Measurements from ENCODE around the gene XRCC3. TPM values are rescaled to one million over a fixed set of nuclear protein-coding genes. Genes with fewer than 3 reads are reported as not detected.
"Not testable (repeated sequence)": the region's sequence is repeated elsewhere in the genome, so short reads cannot be mapped to it uniquely, and the experiment has no call there.

XRCC3 gene
- total RNA-seq, 1 donor, result 11.7 TPM

DNA sequence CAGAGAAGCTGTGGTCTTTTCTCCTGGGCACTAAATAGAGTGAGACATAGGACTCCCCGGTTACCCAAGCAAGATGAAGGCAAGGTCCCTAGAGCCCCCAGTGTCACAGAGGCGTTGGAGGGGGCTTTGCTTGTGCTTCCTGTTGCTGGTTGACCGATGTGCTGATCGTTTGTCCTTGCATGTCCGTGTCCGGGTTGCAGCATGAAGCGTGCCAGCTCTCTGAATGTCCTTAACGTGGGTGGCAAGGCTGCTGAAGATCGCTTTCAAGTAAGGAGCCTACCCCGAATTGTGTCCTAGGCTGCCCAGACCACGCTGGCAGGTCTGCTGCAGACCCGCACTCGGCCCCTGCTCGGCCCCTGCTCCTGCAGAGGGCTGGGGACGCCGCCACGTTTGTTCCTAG is 23.1 kb downstream of the XRCC3 start:
- TF ChIP-seq, protein P1, sequence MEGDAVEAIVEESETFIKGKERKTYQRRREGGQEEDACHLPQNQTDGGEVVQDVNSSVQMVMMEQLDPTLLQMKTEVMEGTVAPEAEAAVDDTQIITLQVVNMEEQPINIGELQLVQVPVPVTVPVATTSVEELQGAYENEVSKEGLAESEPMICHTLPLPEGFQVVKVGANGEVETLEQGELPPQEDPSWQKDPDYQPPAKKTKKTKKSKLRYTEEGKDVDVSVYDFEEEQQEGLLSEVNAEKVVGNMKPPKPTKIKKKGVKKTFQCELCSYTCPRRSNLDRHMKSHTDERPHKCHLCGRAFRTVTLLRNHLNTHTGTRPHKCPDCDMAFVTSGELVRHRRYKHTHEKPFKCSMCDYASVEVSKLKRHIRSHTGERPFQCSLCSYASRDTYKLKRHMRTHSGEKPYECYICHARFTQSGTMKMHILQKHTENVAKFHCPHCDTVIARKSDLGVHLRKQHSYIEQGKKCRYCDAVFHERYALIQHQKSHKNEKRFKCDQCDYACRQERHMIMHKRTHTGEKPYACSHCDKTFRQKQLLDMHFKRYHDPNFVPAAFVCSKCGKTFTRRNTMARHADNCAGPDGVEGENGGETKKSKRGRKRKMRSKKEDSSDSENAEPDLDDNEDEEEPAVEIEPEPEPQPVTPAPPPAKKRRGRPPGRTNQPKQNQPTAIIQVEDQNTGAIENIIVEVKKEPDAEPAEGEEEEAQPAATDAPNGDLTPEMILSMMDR (IDR thresholded peaks at IDR 0.05; ENCODE audit: insufficient read depth, low read depth, low read length), result no peak
- DNase-seq (ENCODE audit: low read depth), result no peak
- no peak overlapping the region for H3K4me3 ChIP-seq (ENCODE audit: low read depth, low read length)

DNA sequence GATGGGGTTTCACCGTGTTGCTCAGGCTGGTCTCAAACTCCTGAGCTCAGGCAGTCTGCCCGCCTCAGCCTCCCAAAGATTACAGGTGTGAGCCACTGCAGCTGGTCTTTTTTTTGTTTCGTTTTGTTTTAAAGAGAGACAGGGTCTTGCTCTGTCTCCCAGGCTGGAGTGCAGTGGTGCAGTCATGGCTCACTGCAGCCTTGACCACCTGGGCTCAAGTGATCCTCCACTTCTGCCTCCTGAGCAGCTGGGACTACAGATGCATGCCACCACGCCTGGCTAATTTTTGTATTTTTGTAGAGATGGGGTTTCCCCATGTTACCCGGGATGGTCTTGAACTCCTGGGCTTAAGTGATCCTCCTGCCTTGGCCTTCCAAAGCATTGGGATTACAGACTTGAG is 23.6 kb downstream of the XRCC3 start:
- DNase-seq (ENCODE audit: low read depth); H3K4me3 ChIP-seq (ENCODE audit: low read depth, low read length): not testable (repeated sequence)

DNA sequence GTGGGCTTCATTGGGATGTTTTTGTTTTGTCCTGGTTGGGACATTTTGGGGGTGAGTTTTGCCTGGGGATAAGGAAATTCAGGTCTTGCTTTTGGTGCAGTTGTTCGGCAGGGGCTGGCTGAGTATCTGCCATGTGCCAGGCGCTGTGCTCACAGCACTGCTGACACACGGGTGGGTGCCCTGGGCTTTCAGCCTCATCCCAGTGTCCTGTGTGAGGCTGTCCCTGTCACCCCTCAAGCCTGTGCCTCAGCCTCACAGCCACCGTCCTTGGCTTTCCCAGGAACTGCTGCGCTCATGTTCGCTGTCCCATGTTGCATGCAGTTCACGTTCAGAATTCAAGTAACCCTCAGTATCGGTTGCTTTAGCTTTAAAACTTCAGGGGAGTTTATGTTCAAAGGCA is 24.9 kb downstream of the XRCC3 start:
- no peak for DNase-seq (ENCODE audit: low read depth)
- TF ChIP-seq, protein P1 (IDR thresholded peaks at IDR 0.05; ENCODE audit: insufficient read depth, low read depth, low read length), result no peak
- H3K4me3 ChIP-seq (ENCODE audit: low read depth, low read length), result no peak overlapping the region

DNA sequence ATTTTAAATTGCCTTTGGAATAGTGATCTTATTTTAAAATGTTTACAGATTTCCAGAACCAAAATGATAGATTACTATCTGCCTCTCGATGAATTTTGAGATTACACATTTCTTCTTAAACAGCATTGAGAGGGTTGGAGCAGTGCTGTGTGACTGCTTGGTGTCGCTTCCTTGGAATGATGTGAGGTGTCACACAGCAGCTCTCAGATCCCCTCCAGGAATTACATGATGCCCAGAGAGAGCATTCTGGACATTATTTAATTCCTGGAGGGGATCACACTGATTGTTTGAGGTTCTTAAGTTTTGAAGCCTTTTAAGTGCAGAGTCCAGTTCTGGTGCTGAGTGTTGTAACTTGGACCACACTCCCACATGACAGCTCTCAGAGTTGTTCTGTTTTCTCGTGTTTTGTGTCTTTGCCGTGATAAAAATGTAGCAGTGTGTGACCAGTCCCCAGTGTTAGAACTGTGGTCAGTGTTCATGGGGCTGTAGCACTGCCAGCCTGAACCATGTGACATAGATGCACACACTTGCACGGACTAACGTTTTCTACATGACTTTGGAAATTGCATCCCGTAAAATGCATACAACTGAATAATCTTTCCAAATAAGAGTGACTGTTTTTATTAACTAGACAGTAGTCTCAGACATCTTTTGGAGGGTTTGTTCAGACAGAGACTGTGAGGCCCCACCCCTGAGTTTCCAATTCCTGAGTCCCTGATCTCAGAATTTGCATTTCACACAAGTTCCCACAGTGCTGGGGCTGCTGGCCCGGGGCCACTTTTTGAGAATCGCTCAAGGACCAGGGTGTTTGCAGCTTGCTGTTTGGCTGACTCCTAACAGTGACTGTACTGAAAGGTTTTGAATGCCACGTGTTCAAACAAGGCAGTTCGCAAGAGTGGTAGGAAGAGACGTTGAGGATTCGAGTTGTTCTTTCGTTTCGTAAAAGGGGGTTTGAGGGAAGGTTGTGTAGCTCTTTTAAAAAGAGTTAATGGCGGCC is 26.0 kb downstream of the XRCC3 start:
- DNase-seq (ENCODE audit: low read depth), result no peak
- TF ChIP-seq, protein P1 (IDR thresholded peaks at IDR 0.05; ENCODE audit: insufficient read depth, low read depth, low read length), result no peak
- no peak overlapping the region for H3K4me3 ChIP-seq (ENCODE audit: low read depth, low read length)

DNA sequence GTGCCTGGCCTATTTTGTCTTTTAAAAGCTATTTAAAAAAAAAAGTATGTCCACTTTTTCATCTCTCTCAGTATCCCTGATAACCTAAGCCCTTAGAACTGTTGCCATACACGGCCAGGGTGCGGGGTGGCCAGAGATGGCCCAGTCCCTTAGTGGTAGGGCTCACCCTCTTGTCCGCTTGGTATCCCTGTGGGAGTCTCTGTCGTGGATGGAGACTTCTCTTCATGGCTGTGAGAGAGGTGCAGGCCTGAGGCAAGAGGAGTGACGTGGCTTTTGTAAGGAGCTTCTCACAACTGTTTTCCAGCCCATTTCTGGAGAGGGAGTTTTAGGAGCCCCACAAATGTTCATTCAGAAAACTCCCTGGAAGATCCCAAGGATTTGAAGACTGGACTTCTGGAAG is 26.8 kb downstream of the XRCC3 start:
- H3K4me3 ChIP-seq (ENCODE audit: low read depth, low read length), result no peak overlapping the region
- TF ChIP-seq, protein P1 (IDR thresholded peaks at IDR 0.05; ENCODE audit: insufficient read depth, low read depth, low read length), result no peak
- DNase-seq (ENCODE audit: low read depth), result no peak

DNA sequence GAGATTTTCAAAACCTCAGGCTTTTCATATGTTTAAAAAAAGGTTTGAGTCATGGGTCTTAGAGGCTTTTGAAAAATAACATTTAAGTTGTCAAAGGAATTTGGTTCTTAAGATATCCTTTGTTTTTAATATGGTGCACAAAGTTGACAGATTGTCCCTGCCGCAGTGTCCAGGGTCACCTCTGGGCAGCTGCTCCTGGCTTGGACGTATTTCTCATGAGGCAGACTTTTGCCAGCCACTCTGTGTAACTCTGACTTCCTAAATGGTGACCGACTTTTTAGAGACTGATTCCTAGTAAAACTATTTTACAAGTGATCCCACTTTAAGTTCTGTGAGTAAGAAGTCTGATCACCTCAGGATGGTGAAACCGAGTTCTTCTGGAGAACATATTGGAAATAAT is 27.5 kb downstream of the XRCC3 start:
- H3K4me3 ChIP-seq (ENCODE audit: low read depth, low read length), result no peak overlapping the region
- no peak for DNase-seq (ENCODE audit: low read depth)
- TF ChIP-seq, protein P1 (IDR thresholded peaks at IDR 0.05; ENCODE audit: insufficient read depth, low read depth, low read length), result no peak

DNA sequence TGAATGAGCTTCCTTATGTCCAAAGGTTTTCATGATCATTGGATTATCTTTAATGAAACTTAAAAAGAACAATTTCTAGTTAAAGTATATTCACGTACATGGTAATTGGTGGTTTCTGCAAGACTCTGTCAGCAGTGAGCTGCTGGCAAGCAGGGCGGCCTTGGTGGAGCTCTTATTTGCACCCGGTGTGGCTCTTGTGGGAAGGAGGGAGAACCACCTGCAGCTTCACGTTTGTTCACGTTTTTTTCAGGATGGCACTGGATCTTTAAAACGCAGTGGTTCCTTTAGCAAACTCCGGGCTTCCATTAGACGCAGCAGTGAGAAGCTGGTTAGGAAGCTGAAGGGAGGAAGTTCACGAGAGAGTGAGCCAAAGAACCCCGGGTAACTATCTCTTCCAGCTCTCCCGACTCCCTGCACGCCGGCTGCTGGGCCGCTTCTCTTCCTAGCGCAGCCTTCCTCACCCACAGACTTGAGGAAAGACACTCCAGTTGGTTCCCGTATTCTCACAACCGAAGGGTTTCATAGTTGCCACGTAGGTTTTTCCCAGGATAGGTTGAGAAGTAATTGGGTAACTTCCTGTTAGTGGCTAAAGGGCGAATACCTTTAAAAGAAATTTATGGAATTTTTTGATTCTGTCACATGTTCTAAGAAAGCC is 28.3 kb downstream of the XRCC3 start:
- peak; percentile 77 for DNase-seq (ENCODE audit: low read depth)

More for the DNA sequence above, 28.3 kb downstream of the XRCC3 start:
- H3K4me3 ChIP-seq (ENCODE audit: low read depth, low read length), result no peak overlapping the region
- TF ChIP-seq, protein P1 (IDR thresholded peaks at IDR 0.05; ENCODE audit: insufficient read depth, low read depth, low read length), result no peak
